GM23338 (cell line): ENCODE data around the gene KRTAP1-3. TPM values are rescaled to one million over a fixed set of nuclear protein-coding genes. Genes with fewer than 3 reads are reported as not detected.

Source experiments
- ATAC-seq: fragments of 200-7000 bp; cut with Tn5 transposase; 3 replicates; pipeline ENCODE4 v1.9.1; 2020
- DNase-seq: peaks from one replicate; pipeline ENCODE4 v3.0.0-alpha.2; 2015; ENCODE audit warnings: low spot score
- H2AFZ ChIP-seq: fragments of 200-600 bp; sonication (generic); 2 replicates; pipeline ENCODE4 v1.8.0; 2016; ENCODE audit warnings: antibody characterized with exemption, mild to moderate bottlenecking, moderate library complexity
- H3F3A ChIP-seq: fragments of 200-600 bp; sonication (generic); replicated peaks from 2 replicates; pipeline ENCODE4 v1.8.0; 2017; ENCODE audit warnings: antibody characterized with exemption, mixed run types, low read depth
- H3K27ac ChIP-seq: fragments of 200-600 bp; sonication (generic); 2 replicates; pipeline ENCODE4 v1.6.1; 2016; ENCODE audit warnings: low read depth
- H3K27me3 ChIP-seq: fragments of 200-600 bp; sonication (generic); 2 replicates; pipeline ENCODE4 v1.8.0; 2016; ENCODE audit warnings: mild to moderate bottlenecking, mixed run types, moderate library complexity; ENCODE audit not compliant: insufficient read depth
- H3K36me3 ChIP-seq: fragments of 200-600 bp; sonication (generic); 2 replicates; pipeline ENCODE4 v1.8.0; 2016; ENCODE audit warnings: mild to moderate bottlenecking; ENCODE audit not compliant: insufficient read depth
- H3K4me1 ChIP-seq: fragments of 200-600 bp; sonication (generic); 2 replicates; pipeline ENCODE4 v1.8.0; 2016; ENCODE audit warnings: mild to moderate bottlenecking, moderate library complexity; ENCODE audit not compliant: insufficient read depth
- H3K4me2 ChIP-seq: fragments of 200-600 bp; sonication (generic); 2 replicates; pipeline ENCODE4 v1.7.1; 2017; ENCODE audit warnings: mixed run types
- H3K4me3 ChIP-seq: fragments of 200-600 bp; sonication (generic); 2 replicates; pipeline ENCODE4 v1.6.1; 2016; ENCODE audit warnings: mixed run types
- H3K79me2 ChIP-seq: fragments of 200-600 bp; sonication (generic); replicated peaks from 2 replicates; pipeline ENCODE4 v1.8.0; 2017; ENCODE audit warnings: mild to moderate bottlenecking; ENCODE audit not compliant: insufficient read depth
- H3K9me2 ChIP-seq: fragments of 200-600 bp; sonication (generic); 2 replicates; pipeline ENCODE4 v1.8.0; 2017; ENCODE audit not compliant: insufficient read depth
- H4K20me1 ChIP-seq: fragments of 200-600 bp; sonication (generic); replicated peaks from 2 replicates; pipeline ENCODE4 v1.8.0; 2017; ENCODE audit warnings: mild to moderate bottlenecking; ENCODE audit not compliant: insufficient read depth
- H3K27ac Mint-ChIP-seq: 2 replicates; pipeline ENCODE4 v1.8.0; 2020; ENCODE audit warnings: inconsistent platforms, mild to moderate bottlenecking, moderate library complexity, mixed read lengths
- H3K27me3 Mint-ChIP-seq: 3 replicates; pipeline ENCODE4 v1.8.0; 2022; ENCODE audit warnings: low read depth, mild to moderate bottlenecking, moderate library complexity, mixed read lengths, inconsistent platforms; ENCODE audit not compliant: insufficient read depth, poor library complexity
- H3K36me3 Mint-ChIP-seq: 3 replicates; pipeline ENCODE4 v1.8.0; 2021; ENCODE audit warnings: low read depth, mild to moderate bottlenecking, inconsistent platforms, moderate library complexity, mixed read lengths
- H3K4me1 Mint-ChIP-seq: 3 replicates; pipeline ENCODE4 v1.8.0; 2020; ENCODE audit warnings: mild to moderate bottlenecking, inconsistent platforms, mixed read lengths
- H3K4me3 Mint-ChIP-seq: 3 replicates; pipeline ENCODE4 v1.8.0; 2021; ENCODE audit warnings: moderate library complexity, mild to moderate bottlenecking, inconsistent platforms, mixed read lengths
- H3K9me3 Mint-ChIP-seq: 3 replicates; pipeline ENCODE4 v1.8.0; 2020; ENCODE audit warnings: moderate library complexity, mild to moderate bottlenecking, inconsistent platforms, mixed read lengths
- CREB1 ChIP-seq: fragments of 250-450 bp; sonication (Bioruptor Pico); IDR thresholded peaks from 2 replicates; pipeline ENCODE4 v1.5.0; 2020; ENCODE audit warnings: low read depth, mild to moderate bottlenecking, moderate library complexity
- CTCF ChIP-seq, 2 experiments: fragments of 200-600 bp in 1 of 2; sonication (generic) in 1 of 2; conservative IDR thresholded peaks; 2 replicates each; pipeline versions ENCODE4 v1.5.1 to v1.6.1; 2016 to 2017; ENCODE audit warnings: antibody characterized with exemption in 2 of 2, low read depth in 2 of 2, mild to moderate bottlenecking in 2 of 2, moderate library complexity in 1 of 2
- ETS1 ChIP-seq: IDR thresholded peaks from 2 replicates; pipeline ENCODE4 v1.6.1; 2016; ENCODE audit warnings: antibody characterized with exemption
- EZH2 ChIP-seq: fragments of 200-600 bp; sonication (generic); IDR thresholded peaks from one replicate; pipeline ENCODE4 v1.8.0; 2017; ENCODE audit warnings: antibody characterized with exemption, mild to moderate bottlenecking, low read depth; ENCODE audit not compliant: unreplicated experiment
- EZH2phosphoT487 ChIP-seq: fragments of 200-600 bp; sonication (generic); IDR thresholded peaks from one replicate; pipeline ENCODE4 v1.8.1; 2018; ENCODE audit warnings: antibody characterized with exemption; ENCODE audit not compliant: unreplicated experiment
- JUNB ChIP-seq: IDR thresholded peaks from one replicate; pipeline ENCODE4 v1.6.1; 2016; ENCODE audit warnings: antibody characterized with exemption; ENCODE audit not compliant: unreplicated experiment
- NANOG ChIP-seq: IDR thresholded peaks from 2 replicates; pipeline ENCODE4 v1.6.1; 2016; ENCODE audit warnings: antibody characterized with exemption, borderline replicate concordance
- POLR2AphosphoS5 ChIP-seq: IDR thresholded peaks from 2 replicates; pipeline ENCODE4 v1.6.1; 2016; ENCODE audit warnings: antibody characterized with exemption, low read depth
- STAT1 ChIP-seq: IDR thresholded peaks from one replicate; pipeline ENCODE4 v1.6.1; 2016; ENCODE audit warnings: antibody characterized with exemption; ENCODE audit not compliant: unreplicated experiment
- ZNF114 ChIP-seq: fragments of 250-450 bp; sonication (Bioruptor Pico); IDR thresholded peaks from 2 replicates; pipeline ENCODE4 v1.5.0; 2020; ENCODE audit warnings: mild to moderate bottlenecking, moderate library complexity
- ZNF331 ChIP-seq: fragments of 250-450 bp; sonication (Bioruptor Pico); IDR thresholded peaks from 2 replicates; pipeline ENCODE4 v1.5.0; 2020; ENCODE audit warnings: low read depth, mild to moderate bottlenecking, moderate library complexity
- ZNF462 ChIP-seq: fragments of 250-450 bp; sonication (Bioruptor Pico); IDR thresholded peaks from 2 replicates; pipeline ENCODE4 v1.5.0; 2020; ENCODE audit warnings: mild to moderate bottlenecking, moderate library complexity
- polyA plus RNA-seq: library from polyadenylated mRNA; unstranded; fragments of >200 nt; fragmentation: Nextera tagmentation; extraction: Ambion mirVana; gene quantifications from 2 replicates; pipeline ENCODE4 v1.2.1, GENCODE V29; 2016
- total RNA-seq: library from RNA; depleted of rRNA; stranded (reverse); fragments of >200 nt; shearing (Covaris generic); gene quantifications from 2 replicates; pipeline ENCODE4 v1.2.3, GENCODE V29; 2014
- TF ChIP-seq, protein P1 (sequence below): IDR thresholded peaks from one replicate; pipeline ENCODE4 v1.6.1; 2018; ENCODE audit warnings: antibody characterized with exemption; ENCODE audit not compliant: unreplicated experiment

KRTAP1-3 gene
- total and polyA plus RNA-seq, 2 experiments from 2014 or later = not detected

GRCh38 chr17:41073676-41074075 lies 39.0 kb upstream of the KRTAP1-3 start:
- Mint-ChIP-seq H3K9me3 (no peaks in the 10 kb centered on the region; the same call in 2 of the 3 replicates), H3K4me3 (no peak overlapping the region), H3K27ac (no peak overlapping the region), H3K27me3 (no peaks in the 10 kb centered on the region), H3K36me3 (no peaks in the 10 kb centered on the region), H3K4me1 (no peaks in the 10 kb centered on the region)
- H3F3A ChIP-seq = no peaks in the 10 kb centered on the region
- ATAC-seq (no peak), DNase-seq (no peak)
- no peak overlapping the region for H3K4me2 ChIP-seq
- H3K4me3 ChIP-seq = no peak overlapping the region
- H3K27ac ChIP-seq = no peak overlapping the region
- H3K36me3 ChIP-seq = no peaks in the 10 kb centered on the region
- peaks cover 5% of the 10 kb centered on the region for H3K9me2 ChIP-seq
- no peak for TF ChIP-seq ZNF114 (CRISPR knock-in tag)
- no peak for TF ChIP-seq EZH2phosphoT487
- no peak for TF ChIP-seq NANOG
- TF ChIP-seq CTCF (conservative IDR thresholded peaks at IDR 0.05; ENCODE audit: low read depth in 2 of 2) = no peak
- no peak for TF ChIP-seq CREB1
- TF ChIP-seq, protein P1, sequence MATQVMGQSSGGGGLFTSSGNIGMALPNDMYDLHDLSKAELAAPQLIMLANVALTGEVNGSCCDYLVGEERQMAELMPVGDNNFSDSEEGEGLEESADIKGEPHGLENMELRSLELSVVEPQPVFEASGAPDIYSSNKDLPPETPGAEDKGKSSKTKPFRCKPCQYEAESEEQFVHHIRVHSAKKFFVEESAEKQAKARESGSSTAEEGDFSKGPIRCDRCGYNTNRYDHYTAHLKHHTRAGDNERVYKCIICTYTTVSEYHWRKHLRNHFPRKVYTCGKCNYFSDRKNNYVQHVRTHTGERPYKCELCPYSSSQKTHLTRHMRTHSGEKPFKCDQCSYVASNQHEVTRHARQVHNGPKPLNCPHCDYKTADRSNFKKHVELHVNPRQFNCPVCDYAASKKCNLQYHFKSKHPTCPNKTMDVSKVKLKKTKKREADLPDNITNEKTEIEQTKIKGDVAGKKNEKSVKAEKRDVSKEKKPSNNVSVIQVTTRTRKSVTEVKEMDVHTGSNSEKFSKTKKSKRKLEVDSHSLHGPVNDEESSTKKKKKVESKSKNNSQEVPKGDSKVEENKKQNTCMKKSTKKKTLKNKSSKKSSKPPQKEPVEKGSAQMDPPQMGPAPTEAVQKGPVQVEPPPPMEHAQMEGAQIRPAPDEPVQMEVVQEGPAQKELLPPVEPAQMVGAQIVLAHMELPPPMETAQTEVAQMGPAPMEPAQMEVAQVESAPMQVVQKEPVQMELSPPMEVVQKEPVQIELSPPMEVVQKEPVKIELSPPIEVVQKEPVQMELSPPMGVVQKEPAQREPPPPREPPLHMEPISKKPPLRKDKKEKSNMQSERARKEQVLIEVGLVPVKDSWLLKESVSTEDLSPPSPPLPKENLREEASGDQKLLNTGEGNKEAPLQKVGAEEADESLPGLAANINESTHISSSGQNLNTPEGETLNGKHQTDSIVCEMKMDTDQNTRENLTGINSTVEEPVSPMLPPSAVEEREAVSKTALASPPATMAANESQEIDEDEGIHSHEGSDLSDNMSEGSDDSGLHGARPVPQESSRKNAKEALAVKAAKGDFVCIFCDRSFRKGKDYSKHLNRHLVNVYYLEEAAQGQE = no peak
- no peak for TF ChIP-seq EZH2
- TF ChIP-seq ZNF462 (CRISPR knock-in tag) = no peak
- TF ChIP-seq JUNB = no peak
- no peak for TF ChIP-seq ZNF331 (CRISPR knock-in tag)
- TF ChIP-seq ETS1 = no peak
- no peak for TF ChIP-seq POLR2AphosphoS5
- no peak for TF ChIP-seq STAT1
- no peak overlapping the region for H2AFZ ChIP-seq
- no peaks in the 10 kb centered on the region for H3K79me2 ChIP-seq
- H3K4me1 ChIP-seq = no peaks in the 10 kb centered on the region
- no peaks in the 10 kb centered on the region for H4K20me1 ChIP-seq
- no peaks in the 10 kb centered on the region for H3K27me3 ChIP-seq
